ENCODE results near the gene ADIRF. TPM values are rescaled to one million over a fixed set of nuclear protein-coding genes. Genes with fewer than 3 reads are reported as not detected.
"Not testable (repeated sequence)": the region's sequence is repeated elsewhere in the genome, so short reads cannot be mapped to it uniquely, and the experiment has no call there.

The ADIRF gene
- not detected in 2 replicates for total RNA-seq
- long read RNA-seq: 0 reads

- Mint-ChIP-seq H3K4me1 (ENCODE audit: low read depth) (peaks cover 22% of the 10 kb centered on the region), H3K27ac (no peak within 1 kb of the TSS), H3K27me3 (peaks cover 26% of the 10 kb centered on the region), H3K4me3 (ENCODE audit: low read depth) (no peak within 1 kb of the TSS), H3K36me3 (ENCODE audit: insufficient read depth) (no peaks in the 10 kb centered on the region), H3K9me3 (ENCODE audit: low read depth) (no peaks in the 10 kb centered on the region)
- no peak for DNase-seq (ENCODE audit: low spot score, unreplicated experiment)
- TF ChIP-seq CTCF (IDR thresholded peaks at IDR 0.05; ENCODE audit: unreplicated experiment): no peak
These were observed at the start of gene ADIRF for GRCh38 chr10:86968271-86968993. Gene ADIRF, plus strand, starts transcription at chr10:86968482. Its CDS starts 63 bp downstream, at chr10:86968545.

DNA sequence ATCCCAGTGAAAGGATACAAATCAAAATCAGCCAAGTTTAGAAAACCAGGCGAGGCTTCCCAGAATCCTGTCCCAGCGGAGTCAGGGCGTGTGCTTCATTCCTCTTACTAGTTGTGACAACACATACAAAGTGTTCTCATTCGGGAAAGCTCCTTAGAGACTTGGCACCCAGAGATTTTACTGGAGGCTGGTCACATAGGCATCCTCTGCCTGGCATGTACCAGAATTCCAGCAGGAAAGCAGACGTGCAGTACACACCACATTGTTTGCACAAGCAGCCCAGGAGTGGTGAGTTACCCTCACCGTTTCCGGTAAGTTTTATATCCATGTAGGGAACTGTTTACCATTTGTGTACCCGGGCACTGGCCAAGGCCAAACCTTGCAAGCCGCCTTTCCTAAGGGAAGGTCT is 45.7 kb upstream of the ADIRF start:
- H3K27ac Mint-ChIP-seq: no peak overlapping the region
- no peak for DNase-seq (ENCODE audit: low spot score, unreplicated experiment)
- H3K4me1 Mint-ChIP-seq (ENCODE audit: low read depth): no peaks in the 10 kb centered on the region
- H3K27me3 Mint-ChIP-seq: no peaks in the 10 kb centered on the region
- TF ChIP-seq CTCF (IDR thresholded peaks at IDR 0.05; ENCODE audit: unreplicated experiment): no peak
- no peaks in the 10 kb centered on the region for H3K9me3 Mint-ChIP-seq (ENCODE audit: low read depth)
- H3K36me3 Mint-ChIP-seq (ENCODE audit: insufficient read depth): peaks cover 16% of the 10 kb centered on the region
- no peak overlapping the region for H3K4me3 Mint-ChIP-seq (ENCODE audit: low read depth)

DNA sequence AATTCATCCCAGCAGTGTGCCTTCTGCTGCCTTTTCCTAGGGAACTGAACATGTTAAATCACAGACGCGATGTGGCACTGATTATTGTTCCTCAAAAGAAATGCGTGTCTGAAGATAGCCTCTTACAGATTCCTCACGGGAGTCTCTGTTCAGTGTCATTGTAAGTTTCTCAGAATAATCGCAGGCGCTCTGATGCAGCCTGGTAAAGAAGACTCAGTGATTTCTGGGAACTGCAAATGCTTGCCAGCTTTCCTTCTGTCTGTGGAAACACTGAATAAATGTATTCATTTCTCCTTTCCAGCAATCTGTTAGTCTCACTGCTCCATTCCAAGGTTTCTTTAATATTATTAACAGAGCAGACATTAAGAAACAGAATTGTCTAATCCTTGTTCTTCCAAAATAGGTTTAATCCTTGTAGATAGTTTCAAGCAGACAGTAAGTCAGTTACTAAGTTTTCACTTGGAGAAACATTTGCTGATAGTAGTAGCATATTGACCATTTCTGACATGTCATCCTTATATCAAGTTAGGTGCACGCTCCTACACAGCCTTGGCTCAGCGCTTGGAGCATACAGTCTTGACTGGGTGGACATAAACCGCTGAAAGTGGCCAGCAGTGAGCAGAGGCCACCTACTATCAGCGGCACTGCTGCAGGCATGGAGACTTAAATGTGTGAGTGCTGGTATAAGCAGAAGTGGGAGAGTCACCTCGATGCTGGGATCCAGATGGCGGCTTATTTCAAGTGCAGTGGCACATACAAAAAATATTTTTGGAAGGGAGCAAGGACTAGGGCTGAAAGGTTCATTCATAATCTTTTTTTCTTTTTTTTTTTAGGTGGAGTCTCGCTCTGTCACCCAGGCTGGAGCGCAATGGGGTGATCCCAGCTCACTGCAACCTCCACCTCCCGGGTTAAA is 38.6 kb upstream of the ADIRF start:
- H3K27ac Mint-ChIP-seq: no peak overlapping the region
- peaks cover 3% of the 10 kb centered on the region for H3K4me1 Mint-ChIP-seq (ENCODE audit: low read depth)
- H3K9me3 Mint-ChIP-seq (ENCODE audit: low read depth): no peaks in the 10 kb centered on the region
- DNase-seq (ENCODE audit: low spot score, unreplicated experiment): no peak
- no peak for TF ChIP-seq CTCF (IDR thresholded peaks at IDR 0.05; ENCODE audit: unreplicated experiment)
- H3K4me3 Mint-ChIP-seq (ENCODE audit: low read depth): no peak overlapping the region
- H3K36me3 Mint-ChIP-seq (ENCODE audit: insufficient read depth): peaks cover 10% of the 10 kb centered on the region
- H3K27me3 Mint-ChIP-seq: no peaks in the 10 kb centered on the region

DNA sequence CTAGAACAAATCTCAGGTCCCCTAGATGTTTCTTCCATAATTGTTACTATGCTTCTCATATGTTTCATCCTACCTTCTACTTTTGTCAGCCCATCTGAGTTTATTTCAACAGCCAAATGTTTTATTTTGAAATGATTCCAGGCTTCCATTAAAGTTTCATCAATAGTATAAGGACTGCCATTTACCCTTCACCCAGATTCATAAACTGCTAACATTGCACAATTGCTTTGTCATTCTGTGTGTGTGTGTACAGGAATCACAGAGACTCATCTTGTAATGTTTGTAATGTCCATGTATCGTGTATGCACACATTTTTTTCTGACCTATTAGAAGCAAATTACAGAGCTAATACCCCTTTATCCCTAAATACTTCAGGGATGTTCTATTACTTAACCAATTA is 36.4 kb upstream of the ADIRF start:
- Mint-ChIP-seq H3K27ac (no peak overlapping the region), H3K4me3 (ENCODE audit: low read depth) (no peak overlapping the region), H3K36me3 (ENCODE audit: insufficient read depth) (peaks cover 10% of the 10 kb centered on the region), H3K4me1 (ENCODE audit: low read depth) (peaks cover 3% of the 10 kb centered on the region), H3K9me3 (ENCODE audit: low read depth) (no peaks in the 10 kb centered on the region), H3K27me3 (no peaks in the 10 kb centered on the region)
- TF ChIP-seq CTCF (IDR thresholded peaks at IDR 0.05; ENCODE audit: unreplicated experiment): no peak
- DNase-seq (ENCODE audit: low spot score, unreplicated experiment): no peak

DNA sequence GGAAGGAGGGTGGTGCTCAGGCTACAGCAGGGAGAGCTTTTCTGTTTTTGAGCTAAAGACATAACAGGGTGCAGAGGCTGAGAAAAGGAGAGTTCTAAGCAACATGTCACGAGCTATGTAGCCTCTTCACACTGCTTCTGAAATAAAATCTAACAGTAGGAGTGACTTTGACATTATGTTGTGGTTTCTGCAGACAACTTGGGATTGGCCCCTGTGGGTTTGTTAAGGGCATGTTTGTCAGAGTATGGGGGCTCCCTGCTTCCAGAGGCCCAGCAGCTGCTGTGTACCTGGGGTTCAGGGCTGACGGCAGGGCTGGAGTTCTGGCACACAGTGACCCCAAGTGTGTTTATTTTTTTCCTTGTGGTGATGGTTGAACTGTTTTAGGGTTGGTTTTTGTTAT is 35.6 kb upstream of the ADIRF start:
- Mint-ChIP-seq H3K9me3 (ENCODE audit: low read depth) (no peaks in the 10 kb centered on the region), H3K4me3 (ENCODE audit: low read depth) (no peak overlapping the region), H3K4me1 (ENCODE audit: low read depth) (peaks cover 3% of the 10 kb centered on the region), H3K27ac (no peak overlapping the region), H3K27me3 (no peaks in the 10 kb centered on the region), H3K36me3 (ENCODE audit: insufficient read depth) (peaks cover 10% of the 10 kb centered on the region)
- no peak for DNase-seq (ENCODE audit: low spot score, unreplicated experiment)
- TF ChIP-seq CTCF (IDR thresholded peaks at IDR 0.05; ENCODE audit: unreplicated experiment): no peak

DNA sequence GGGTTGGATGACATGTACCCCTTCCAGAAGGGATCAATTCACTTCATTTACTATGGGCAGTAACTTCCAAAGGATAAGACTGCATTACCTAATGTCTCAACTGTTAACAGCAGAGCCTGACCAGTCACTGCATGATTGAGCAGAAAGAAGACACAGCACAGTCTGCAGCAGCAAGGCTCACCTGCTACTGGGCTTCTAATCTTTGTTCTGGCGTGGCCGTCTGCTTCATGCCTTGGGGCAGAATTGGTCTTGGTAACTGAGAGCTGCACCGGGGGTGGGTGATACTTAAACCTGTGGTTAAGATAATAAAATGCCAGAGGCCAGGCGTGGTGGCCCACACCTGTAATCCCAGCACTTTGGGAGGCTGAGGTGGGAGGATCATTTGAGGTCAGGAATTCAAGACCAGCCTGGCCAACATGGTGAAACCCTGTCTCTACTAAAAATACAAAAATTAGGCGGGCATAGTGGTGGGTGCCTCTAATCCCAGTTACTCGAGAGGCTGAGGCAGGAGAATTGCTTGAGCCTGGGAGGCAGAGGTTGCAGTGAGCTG is 34.0 kb upstream of the ADIRF start:
- not testable (repeated sequence) for H3K27me3 Mint-ChIP-seq; H3K27ac Mint-ChIP-seq; H3K4me1 Mint-ChIP-seq (ENCODE audit: low read depth); DNase-seq (ENCODE audit: low spot score, unreplicated experiment); H3K4me3 Mint-ChIP-seq (ENCODE audit: low read depth); H3K9me3 Mint-ChIP-seq (ENCODE audit: low read depth); H3K36me3 Mint-ChIP-seq (ENCODE audit: insufficient read depth)
